ENCODE results near the gene PDZD8. TPM values are rescaled to one million over a fixed set of nuclear protein-coding genes. Genes with fewer than 3 reads are reported as not detected.

Gene PDZD8
- total and polyA plus RNA-seq, 2 experiments from 2014 or later, result 14.4 to 20.1 TPM

GRCh38 chr10:117253908-117254307, 121.3 kb downstream of the PDZD8 start:
- TF ChIP-seq EZH2 (IDR thresholded peaks at IDR 0.05; ENCODE audit: insufficient read depth, poor library complexity, severe bottlenecking) (no peak), EZH2phosphoT487 (IDR thresholded peaks at IDR 0.05; ENCODE audit: insufficient read depth, low read depth) (no peak)
- no peak overlapping the region for H3K9ac ChIP-seq
- H3K9me3 ChIP-seq (ENCODE audit: low read depth), result no peaks in the 10 kb centered on the region
- 70 to 83% methylated on average over 9 of the region's 9 CpGs for WGBS, 2 experiments (ENCODE audit: low coverage in 1 of 2, low lambda C conversion rate in 2 of 2, missing lambda C conversion rate in 2 of 2)
- H3K4me2 ChIP-seq (ENCODE audit: unreplicated experiment), result no peak overlapping the region
- no peak overlapping the region for H3K27ac ChIP-seq
- H2AFZ ChIP-seq, result no peak overlapping the region
- in situ Hi-C loops (cut with MboI), result no loop called here
- peaks cover 10% of the 10 kb centered on the region for H3K4me1 ChIP-seq (ENCODE audit: insufficient read depth)
- H4K20me1 ChIP-seq (ENCODE audit: insufficient read depth), result no peaks in the 10 kb centered on the region
- peaks cover 7% of the 10 kb centered on the region for H3F3A ChIP-seq (ENCODE audit: insufficient read depth)
- H3K27me3 ChIP-seq (replicated peaks; ENCODE audit: insufficient read depth), result peaks cover 8% of the 10 kb centered on the region; the same call in 1 of the 2 replicates
- no peak overlapping the region for H3K4me3 ChIP-seq
- no peaks in the 10 kb centered on the region for H3K9me2 ChIP-seq (ENCODE audit: insufficient read depth)
- no peak for DNase-seq
- H3K79me2 ChIP-seq (ENCODE audit: insufficient read depth), result no peaks in the 10 kb centered on the region
- H3K36me3 ChIP-seq (ENCODE audit: low read depth), result no peaks in the 10 kb centered on the region

- no peak for TF ChIP-seq EZH2 (IDR thresholded peaks at IDR 0.05; ENCODE audit: insufficient read depth, poor library complexity, severe bottlenecking)
- no peak for TF ChIP-seq EZH2phosphoT487 (IDR thresholded peaks at IDR 0.05; ENCODE audit: insufficient read depth, low read depth)
- in situ Hi-C loops (cut with MboI), result no loop called here
- 67 to 70% methylated on average over 7 of the region's 7 CpGs for WGBS, 2 experiments (ENCODE audit: low coverage in 1 of 2, low lambda C conversion rate in 2 of 2, missing lambda C conversion rate in 2 of 2)
These were observed 124.8 kb downstream of the PDZD8 start for GRCh38 chr10:117250411-117250810.

GRCh38 chr10:117249493-117250093, 125.6 kb downstream of the PDZD8 start:
- DNase-seq, result peak; percentile 57
- peaks cover 14% of the 10 kb centered on the region for H3F3A ChIP-seq (ENCODE audit: insufficient read depth)
- no peak overlapping the region for H2AFZ ChIP-seq
- H3K9ac ChIP-seq, result 0 out of 2 replicates have a peak overlapping the region, but pooled peaks have one; percentile 38
- 22 to 25% methylated on average over 6 of the region's 6 CpGs for WGBS, 2 experiments (ENCODE audit: low coverage in 1 of 2, low lambda C conversion rate in 2 of 2, missing lambda C conversion rate in 2 of 2)
- H3K4me2 ChIP-seq (ENCODE audit: unreplicated experiment), result peak overlapping the region; percentile 83
- in situ Hi-C loops (cut with MboI), result no loop called here
- peaks cover 18% of the 10 kb centered on the region for H3K4me1 ChIP-seq (ENCODE audit: insufficient read depth)
- peak overlapping the region; percentile 50 for H3K4me3 ChIP-seq
- H3K27me3 ChIP-seq (replicated peaks; ENCODE audit: insufficient read depth), result no peaks in the 10 kb centered on the region
- TF ChIP-seq EZH2 (IDR thresholded peaks at IDR 0.05; ENCODE audit: insufficient read depth, poor library complexity, severe bottlenecking) (no peak), EZH2phosphoT487 (IDR thresholded peaks at IDR 0.05; ENCODE audit: insufficient read depth, low read depth) (no peak)
- H3K79me2 ChIP-seq (ENCODE audit: insufficient read depth), result no peaks in the 10 kb centered on the region
- no peaks in the 10 kb centered on the region for H4K20me1 ChIP-seq (ENCODE audit: insufficient read depth)
- H3K9me2 ChIP-seq (ENCODE audit: insufficient read depth), result no peaks in the 10 kb centered on the region
- H3K36me3 ChIP-seq (ENCODE audit: low read depth), result no peaks in the 10 kb centered on the region
- H3K27ac ChIP-seq, result peak overlapping the region; percentile 44
- no peaks in the 10 kb centered on the region for H3K9me3 ChIP-seq (ENCODE audit: low read depth)

More at GRCh38 chr10:117250411-117250810, 124.8 kb downstream of the PDZD8 start:
- no peaks in the 10 kb centered on the region for H3K79me2 ChIP-seq (ENCODE audit: insufficient read depth)
- H3K9me2 ChIP-seq (ENCODE audit: insufficient read depth), result no peaks in the 10 kb centered on the region
- no peaks in the 10 kb centered on the region for H3K9me3 ChIP-seq (ENCODE audit: low read depth)
- H3K9ac ChIP-seq, result no peak overlapping the region
- H3F3A ChIP-seq (ENCODE audit: insufficient read depth), result peaks cover 14% of the 10 kb centered on the region
- H3K27ac ChIP-seq, result no peak overlapping the region
- H3K4me2 ChIP-seq (ENCODE audit: unreplicated experiment), result no peak overlapping the region
- DNase-seq, result no peak
- H2AFZ ChIP-seq, result no peak overlapping the region
- H3K4me3 ChIP-seq, result no peak overlapping the region
- H3K4me1 ChIP-seq (ENCODE audit: insufficient read depth), result peaks cover 18% of the 10 kb centered on the region
- H4K20me1 ChIP-seq (ENCODE audit: insufficient read depth), result no peaks in the 10 kb centered on the region
- no peaks in the 10 kb centered on the region for H3K27me3 ChIP-seq (replicated peaks; ENCODE audit: insufficient read depth)
- H3K36me3 ChIP-seq (ENCODE audit: low read depth), result no peaks in the 10 kb centered on the region

GRCh38 chr10:117248750-117249465, 126.3 kb downstream of the PDZD8 start:
- H3K4me2 ChIP-seq (ENCODE audit: unreplicated experiment), result peak overlapping the region; percentile 83
- WGBS, 2 experiments (ENCODE audit: low coverage in 1 of 2, low lambda C conversion rate in 2 of 2, missing lambda C conversion rate in 2 of 2), result 5% methylated on average over 10 of the region's 10 CpGs
- peak overlapping the region; percentile 44 for H3K27ac ChIP-seq
- 0 out of 2 replicates have a peak overlapping the region, but pooled peaks have one; percentile 38 for H3K9ac ChIP-seq
- H3K36me3 ChIP-seq (ENCODE audit: low read depth), result no peaks in the 10 kb centered on the region
- H3K27me3 ChIP-seq (replicated peaks; ENCODE audit: insufficient read depth), result no peaks in the 10 kb centered on the region
- peak overlapping the region; percentile 64; the same call in 1 of the 2 replicates for H2AFZ ChIP-seq
- DNase-seq, result peak; percentile 86
- no peaks in the 10 kb centered on the region for H3K79me2 ChIP-seq (ENCODE audit: insufficient read depth)
- peaks cover 18% of the 10 kb centered on the region for H3K4me1 ChIP-seq (ENCODE audit: insufficient read depth)
- no peaks in the 10 kb centered on the region for H3K9me2 ChIP-seq (ENCODE audit: insufficient read depth)
- in situ Hi-C loops (cut with MboI), result no loop called here
- H3K4me3 ChIP-seq, result peak overlapping the region; percentile 50
- peaks cover 14% of the 10 kb centered on the region for H3F3A ChIP-seq (ENCODE audit: insufficient read depth)
- H3K9me3 ChIP-seq (ENCODE audit: low read depth), result no peaks in the 10 kb centered on the region
- H4K20me1 ChIP-seq (ENCODE audit: insufficient read depth), result no peaks in the 10 kb centered on the region
- TF ChIP-seq EZH2phosphoT487 (IDR thresholded peaks at IDR 0.05; ENCODE audit: insufficient read depth, low read depth) (no peak), EZH2 (IDR thresholded peaks at IDR 0.05; ENCODE audit: insufficient read depth, poor library complexity, severe bottlenecking) (no peak)

Data from GM23248 (cell line).